ENCODE data around the gene SYT1.

SYT1 gene

DNA sequence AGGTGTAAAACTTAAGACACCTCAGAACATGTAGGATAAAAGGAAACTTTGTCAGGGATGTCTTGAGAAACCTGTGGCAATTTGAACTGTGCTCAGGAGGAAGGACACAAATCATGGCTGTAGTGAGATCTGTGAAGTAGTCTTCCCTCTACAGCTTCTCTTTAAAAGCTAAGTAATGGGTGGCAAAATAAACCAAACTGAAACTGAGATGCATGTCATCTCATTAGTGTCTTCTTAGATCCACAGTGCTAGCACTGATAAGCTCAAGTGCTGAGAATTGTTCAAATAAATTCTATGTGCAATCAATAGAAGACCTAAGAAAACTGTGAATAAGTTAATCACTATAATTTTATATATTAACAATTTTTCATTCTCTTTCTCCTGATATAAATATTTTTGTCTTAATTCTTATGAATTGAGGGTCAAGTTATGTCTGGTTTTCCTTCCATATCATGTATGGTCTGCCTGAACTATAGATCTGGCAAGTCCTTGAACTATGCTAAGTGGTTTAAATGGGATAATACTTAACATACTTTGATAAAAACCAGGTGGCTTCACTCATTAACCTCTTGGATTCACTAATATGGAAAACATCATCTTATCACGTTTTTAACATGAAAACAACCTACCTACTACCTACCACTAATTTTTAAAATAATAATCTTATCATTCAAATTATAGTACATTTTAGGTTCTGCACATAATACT is 27.2 kb downstream of the SYT1 start:
- no peak for DNase-seq (ENCODE audit: low read depth)

DNA sequence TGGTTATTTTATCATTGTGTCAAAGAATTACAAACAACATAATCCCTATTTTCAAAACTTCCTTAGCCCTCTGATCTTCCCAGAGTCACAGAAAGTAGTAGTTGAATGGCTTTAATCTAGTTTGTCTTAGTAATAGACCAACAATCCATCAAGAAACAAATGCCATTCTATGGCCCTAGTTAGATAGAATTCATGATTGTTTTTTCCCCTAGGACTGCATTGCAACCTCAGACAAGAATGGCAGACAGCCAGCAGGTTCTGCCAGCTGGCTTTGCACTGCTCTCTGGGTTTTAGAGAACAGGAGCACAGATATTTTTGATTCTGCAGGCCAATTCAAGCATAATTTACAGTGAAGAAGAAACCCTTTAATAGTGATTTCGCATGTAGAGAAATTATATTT is 33.8 kb downstream of the SYT1 start:
- no peak for DNase-seq (ENCODE audit: low read depth)

DNA sequence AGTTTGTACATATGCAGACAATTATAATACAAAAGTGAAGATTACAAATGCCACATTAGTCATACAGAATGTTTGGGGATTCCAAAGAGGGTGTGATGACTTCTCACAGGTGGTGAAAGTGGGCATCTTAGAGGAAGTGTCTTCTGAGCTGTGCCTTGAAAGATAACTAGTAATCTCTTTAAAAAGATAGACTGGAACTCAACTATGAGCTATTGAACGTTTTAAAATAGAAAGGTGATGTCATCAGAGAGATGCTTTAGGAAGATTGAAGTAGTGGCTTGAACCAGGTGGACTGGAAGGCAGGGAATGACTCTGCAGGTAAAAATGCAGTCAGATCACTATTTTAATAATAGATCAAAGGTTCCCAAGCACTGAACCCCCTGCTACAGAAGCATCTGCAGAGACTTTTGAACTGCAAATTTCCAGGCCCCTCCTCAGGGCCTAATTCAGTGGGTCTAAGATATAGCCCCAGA is 50.3 kb downstream of the SYT1 start:
- DNase-seq (ENCODE audit: low read depth): no peak

DNA sequence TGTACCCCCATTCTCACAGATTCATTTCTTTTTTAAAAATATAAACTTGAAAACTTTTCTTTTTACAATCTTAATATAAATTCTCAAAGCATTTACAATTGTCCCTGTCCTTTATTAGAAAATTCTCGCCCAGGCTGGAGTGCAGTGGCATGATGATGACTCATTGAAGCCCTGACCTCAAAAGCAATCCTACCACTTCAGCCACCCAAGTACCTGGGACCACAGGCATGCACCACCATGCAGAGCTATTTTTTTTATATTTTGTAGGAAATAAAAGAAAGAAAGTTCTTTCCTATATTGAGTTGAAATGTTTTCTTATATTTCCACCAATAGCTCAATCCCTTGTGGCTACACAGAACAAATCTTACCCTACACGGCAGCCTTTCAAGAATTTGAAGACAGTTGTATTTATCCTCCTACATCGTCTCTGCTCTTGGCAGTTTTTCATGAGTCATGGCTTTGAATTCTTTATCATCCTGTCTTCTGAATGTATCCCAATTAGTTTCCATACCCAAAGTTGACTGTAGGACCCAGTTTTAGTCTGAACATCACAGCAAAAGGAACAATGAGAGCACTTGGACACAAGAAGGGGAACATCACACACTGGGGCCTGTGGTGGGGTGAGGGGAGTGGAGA is 52.4 kb downstream of the SYT1 start:
- peak; percentile 18 for DNase-seq (ENCODE audit: low read depth)

DNA sequence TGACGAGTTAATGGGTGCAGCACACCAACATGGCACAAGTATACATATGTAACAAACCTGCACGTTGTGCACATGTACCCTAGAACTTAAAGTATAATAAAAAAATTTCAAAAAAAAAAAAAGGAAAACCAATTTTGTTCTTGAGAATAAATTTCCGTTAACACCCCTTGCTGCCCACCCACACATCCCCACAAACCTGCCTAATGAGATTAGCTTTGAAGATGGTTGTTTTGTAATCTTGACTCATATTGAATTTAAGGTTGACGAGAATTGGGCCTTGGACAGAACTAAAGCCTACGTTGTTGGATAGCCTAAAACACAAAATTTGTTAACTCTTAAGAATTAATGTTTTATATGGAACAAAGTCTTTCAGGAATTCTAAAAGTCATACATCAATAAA is 52.9 kb downstream of the SYT1 start:
- no peak for DNase-seq (ENCODE audit: low read depth)

DNA sequence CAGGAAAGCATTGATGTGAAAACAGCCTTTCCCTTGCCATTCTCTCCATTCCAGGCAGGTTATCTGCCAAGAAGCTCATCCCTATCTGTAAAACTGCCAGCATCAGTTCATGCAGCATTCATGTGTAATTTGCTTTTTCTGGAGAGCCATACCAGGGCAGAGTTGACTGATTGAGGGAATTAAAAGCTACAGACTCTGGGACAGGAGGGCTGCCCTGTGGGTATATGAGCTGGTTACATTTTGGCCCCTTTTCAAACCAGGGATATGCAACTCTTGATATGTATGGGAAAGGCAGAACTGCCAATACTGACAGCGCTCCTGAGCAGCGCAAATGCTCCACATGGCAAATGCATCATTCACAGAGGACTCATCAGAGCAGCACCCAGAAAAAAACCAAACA is 53.7 kb downstream of the SYT1 start:
- DNase-seq (ENCODE audit: low read depth): no peak

DNA sequence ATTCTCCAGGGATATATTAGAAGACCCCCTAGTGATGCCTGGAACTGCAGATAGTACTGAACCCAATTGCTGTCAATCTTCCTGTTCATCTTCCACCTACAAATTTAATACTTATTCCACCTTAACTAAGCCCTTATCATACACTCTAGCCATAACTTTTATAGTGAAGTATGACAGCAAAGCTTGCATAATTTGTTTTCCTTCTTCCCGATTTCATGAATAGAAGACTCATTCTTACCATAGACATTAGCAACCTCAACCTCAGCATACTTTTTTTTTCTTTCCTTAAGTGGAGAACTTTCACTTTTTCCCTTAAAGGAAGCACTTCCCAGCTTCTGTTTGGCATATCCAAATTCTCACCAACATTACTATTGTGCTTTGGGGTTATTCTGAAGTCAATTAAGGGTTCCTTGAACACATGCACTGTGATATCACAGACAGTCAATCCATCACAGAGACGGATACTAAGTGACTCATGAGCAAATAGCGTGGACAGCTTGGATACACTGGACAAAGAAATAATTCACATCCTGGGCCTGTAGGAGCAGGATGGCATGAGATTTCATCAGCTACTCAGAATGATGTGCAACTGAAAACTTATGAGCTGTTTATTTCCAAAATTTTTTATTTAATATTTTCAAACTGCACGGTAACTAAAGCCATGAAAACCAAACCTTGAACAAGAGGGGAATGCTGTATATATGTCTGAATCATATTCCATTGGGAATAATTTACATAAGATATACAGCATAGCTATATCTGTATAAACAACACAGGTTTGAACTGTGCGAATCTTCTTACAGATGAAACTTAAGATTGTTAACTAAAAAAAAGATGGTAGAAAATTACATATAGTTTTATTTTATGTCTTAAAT is 63.9 kb downstream of the SYT1 start:
- peak; percentile 40 for DNase-seq (ENCODE audit: low read depth)

DNA sequence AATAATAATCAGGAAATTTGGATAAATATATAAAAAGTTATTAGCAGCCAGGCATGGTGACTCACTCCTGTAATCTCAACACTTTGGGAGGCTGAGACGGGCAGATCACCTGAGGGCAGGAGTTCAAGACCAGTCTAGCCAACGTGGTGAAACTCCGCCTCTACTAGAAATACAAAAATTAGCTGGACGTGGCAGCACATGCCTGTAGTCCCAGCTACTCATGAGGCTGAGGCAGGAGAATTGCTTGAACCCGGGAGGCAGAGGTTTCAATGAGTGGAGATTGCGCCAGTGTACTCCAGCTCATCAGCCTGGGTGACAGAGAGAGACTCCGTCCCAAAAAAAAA is 64.5 kb downstream of the SYT1 start:
- DNase-seq (ENCODE audit: low read depth): no peak

DNA sequence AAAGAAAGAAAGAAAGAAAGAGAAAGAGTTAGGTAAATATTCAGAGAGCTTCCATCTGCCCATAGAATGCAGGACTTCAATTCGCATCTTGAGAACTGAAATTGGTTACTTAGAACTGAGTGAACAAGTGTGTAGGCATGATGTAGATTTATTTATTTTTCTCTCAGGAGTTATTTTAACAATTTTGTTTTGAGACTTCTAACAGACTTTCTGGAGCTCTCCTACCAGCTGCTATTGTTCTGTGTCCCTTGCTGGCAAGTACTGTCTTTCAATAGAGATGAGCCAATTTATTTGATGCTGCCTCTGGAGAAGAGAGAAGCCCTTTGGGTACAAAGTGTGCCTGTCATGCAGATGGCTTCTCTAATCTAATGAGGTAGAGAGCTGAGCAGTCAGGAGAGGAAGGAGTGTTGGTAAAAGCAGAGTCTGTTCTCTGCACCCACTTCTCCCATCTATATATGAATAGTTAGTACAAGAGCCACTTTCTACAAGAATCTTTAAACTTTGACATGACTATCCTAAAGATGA is 67.0 kb downstream of the SYT1 start:
- DNase-seq (ENCODE audit: low read depth): no peak

DNA sequence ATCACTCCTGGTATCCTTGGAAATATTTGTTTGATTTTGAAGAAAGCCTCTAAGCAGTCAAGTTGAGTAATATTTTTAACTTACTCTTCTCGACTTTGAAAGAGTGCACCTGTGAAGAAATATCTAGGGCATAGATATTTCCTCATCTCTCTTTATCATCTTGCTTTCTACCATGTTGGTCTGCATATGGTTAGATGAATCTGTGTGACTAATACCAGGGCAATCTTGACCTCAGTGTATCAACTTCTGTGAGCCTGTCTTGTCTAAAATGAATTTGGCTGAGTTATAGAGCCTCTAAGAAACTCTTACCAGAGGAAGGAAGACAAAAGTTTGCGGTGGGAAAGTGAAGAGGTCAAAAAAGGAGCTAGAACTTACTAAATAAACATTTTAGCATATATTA is 68.4 kb downstream of the SYT1 start:
- DNase-seq (ENCODE audit: low read depth): no peak

DNA sequence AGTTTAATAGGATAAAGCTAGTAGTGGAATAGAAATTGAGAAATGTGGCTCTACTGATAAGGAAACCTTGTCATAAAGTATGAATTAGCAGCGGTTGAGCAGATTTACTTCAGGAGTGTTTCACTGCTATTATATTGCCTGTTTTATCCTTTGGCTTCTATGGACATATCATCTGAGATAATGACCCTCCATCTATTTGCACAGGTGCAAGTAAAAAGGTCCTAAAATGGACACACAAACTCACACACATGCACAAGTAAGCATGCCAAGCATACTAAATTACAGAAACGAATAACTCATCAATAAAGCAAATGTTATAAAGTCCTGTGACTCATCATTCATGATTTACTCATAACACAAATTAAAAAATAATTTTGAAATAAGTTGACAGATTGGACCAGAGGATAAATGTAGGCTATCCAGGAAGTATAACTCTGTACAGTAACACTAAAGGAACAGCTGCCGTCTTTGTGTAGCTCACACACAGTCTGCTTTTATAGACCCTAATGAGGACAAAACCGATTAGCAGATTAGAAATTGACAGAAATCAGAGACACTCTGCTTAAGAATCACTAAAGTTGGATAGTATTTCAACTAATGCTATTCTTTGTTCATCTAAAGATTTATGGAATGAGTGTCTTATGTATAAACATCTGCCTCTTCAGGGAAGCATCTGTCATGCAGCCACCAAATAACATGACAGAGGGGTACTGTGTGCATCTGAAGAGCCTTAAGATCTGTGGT is 73.9 kb downstream of the SYT1 start:
- no peak for DNase-seq (ENCODE audit: low read depth)

DNA sequence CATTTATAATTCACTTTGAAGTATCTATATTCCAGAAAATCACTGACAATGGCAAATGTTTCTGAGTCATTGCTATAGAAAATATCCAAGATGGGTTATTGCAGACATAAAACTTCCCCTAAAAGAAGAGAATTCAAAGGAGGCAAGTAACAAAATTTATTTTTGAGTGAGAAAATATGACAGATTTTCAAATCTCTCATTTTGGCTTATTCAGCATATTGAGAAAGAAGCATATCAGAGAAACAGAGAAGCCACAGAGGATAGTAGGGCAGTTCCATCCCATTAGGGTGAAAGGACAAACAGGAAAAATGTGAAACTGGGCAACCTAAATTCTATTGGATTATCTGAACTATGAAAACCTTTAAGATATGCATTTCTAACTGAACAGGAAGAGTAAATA is 85.0 kb downstream of the SYT1 start:
- no peak for DNase-seq (ENCODE audit: low read depth)

DNA sequence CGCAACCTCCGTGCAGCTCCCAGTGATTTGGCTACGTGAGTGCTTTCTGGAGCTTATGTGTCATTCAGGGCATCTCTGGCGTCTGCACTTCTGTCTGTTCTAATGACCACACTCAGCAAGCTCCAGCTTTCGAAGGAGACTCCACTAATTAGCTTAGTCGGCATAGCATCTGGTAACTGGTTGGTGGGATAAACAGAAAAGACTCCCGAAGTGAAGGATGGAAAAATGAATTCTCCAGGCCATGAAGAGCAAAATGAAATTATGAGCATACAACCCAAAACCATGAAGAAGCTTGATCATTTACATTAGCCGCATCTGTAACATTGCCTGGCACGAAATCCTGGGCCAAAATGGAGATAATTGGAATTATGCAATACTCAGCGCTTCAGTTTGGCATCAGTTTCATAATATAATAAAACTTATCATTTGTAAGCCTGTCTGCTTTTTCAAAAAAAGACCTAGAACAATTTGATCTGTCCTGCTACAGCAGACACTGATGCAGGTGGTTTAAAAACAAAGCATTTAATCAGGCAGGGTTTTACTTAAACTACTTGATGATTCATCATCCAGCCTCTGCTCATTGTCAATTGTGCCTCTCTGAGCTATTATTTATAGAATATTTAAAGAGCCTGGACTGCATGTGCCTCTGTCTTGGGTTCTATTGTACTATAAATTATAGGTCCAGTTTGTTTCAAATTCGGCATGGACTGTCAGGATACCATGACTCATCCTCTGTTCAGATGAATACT is 87.4 kb downstream of the SYT1 start:
- no peak for DNase-seq (ENCODE audit: low read depth)

DNA sequence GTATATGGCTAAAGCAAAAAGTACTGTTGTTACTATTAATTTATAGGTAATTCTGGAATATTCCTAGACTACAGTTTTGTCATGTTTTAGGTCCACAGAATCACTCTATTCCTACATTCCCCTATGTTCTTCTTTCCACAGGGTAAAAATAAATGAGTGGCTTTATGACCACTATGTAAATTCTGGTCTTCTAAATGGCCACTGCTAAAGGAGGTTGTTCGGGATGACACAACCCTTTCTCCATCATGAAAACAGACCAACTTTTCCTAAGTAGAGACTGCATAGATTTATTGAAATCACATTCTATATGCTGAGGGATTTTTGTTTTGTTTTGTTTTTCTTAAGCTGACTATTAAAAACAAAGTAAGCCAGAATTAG is 88.0 kb downstream of the SYT1 start:
- no peak for DNase-seq (ENCODE audit: low read depth)

DNA sequence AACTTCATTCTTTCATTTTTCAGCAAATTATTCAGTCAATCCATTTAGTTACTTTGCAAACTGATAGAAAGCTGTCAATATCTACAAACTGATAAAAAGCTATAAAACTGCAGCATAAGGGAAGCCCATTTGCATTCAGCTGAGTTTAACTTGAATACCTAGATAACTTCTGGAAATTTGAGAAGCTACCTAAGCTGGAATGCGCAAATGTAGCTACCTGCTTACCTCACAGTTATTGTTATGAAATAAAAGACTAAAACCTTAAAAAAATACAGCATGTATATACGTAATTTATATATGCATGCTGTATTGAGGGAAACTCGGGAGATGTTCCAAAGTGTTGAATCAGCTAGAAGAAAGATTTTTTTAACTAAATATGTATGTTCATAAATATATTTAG is 94.4 kb downstream of the SYT1 start:
- no peak for DNase-seq (ENCODE audit: low read depth)

DNA sequence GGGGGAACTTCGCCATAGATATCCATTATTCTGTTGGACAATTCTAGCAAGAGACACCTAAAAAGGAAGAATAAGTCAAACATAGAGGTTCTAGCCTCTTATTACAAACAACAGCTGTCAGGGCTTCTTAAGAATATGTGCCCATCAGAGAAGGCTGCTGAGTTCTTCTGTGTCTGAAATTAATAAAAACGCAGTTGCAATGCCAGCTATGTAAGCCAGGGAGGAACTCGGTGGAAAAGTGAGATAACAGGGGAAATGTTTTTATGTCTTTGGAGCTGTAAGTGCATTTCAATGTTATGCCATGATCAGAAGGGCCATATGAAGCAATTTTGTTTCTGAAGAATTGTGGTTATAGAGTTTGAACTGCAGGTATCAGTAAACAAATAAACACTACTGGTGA is 95.0 kb downstream of the SYT1 start:
- DNase-seq (ENCODE audit: low read depth): no peak

DNA sequence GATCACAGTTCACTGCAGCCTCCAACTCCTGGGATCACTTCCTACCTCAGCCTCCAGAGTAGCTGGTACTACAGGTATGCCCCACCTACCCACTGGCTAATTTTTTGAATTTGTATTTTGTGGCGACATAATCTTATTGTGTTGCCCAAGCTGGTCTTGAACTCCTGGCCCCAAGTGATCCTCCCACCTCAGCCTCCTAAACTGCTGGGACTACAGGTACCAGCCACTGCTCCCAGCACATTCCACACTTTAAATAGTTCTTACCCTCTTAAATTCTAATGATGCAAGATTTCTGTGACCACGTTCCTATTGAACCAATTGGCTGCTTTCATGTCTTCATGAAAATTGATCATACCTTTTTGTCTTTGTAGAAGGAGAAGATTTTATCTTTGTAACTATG is 96.6 kb downstream of the SYT1 start:
- DNase-seq (ENCODE audit: low read depth): no peak

DNA sequence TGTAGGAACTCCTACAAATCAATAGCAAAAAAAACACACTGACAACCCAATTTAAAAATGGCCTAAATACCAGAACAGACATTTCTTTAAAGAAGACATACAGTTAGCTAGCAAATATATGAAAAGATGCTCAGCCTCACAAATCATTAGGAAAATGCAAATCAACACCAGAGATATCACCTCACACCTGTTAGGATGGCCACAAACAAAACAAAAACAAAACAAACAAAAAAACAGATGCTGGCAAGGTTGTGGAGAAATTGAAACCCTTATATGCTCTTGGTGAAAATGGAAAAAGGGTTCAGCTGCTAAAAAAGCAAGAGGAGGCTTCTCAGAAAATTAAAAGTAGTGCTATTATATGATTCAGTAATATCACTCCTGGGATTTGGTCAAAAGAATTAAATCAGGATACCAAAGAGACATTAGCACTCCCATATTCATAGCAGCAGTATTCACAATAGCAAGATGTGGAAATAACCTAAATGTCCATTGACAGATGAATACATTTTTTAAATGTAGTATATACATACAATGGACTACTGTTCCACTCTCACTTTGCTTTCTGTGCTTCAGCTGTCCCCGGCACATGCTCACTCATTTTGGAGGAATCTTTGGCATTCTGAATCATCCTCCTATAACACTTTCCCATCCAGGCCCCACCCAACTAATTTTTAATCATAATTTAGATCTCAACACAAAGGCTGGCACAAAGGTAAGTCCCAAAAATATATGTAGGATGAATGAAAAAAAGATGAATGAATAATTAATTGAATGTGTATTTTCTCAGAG is 99.1 kb downstream of the SYT1 start:
- DNase-seq (ENCODE audit: low read depth): peak; percentile 36

DNA sequence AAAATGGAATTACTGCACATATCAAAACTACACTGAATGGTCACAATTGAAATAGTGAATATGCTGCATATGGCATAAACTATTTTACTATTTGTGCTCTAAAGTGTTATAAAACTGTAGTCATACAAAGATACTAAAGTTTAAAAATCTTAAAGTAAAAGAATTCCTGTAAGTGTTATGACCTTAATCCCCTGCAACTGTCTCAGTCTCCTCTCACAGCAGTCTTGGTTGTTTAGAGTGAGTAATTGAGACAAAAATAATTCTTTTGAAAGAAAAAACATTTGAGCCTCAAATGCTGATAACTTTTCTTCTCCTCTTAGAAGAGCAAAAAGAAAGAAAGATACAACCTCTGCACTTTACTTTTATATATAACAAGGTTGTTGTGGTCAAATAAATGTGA is 99.9 kb downstream of the SYT1 start:
- DNase-seq (ENCODE audit: low read depth): no peak

DNA sequence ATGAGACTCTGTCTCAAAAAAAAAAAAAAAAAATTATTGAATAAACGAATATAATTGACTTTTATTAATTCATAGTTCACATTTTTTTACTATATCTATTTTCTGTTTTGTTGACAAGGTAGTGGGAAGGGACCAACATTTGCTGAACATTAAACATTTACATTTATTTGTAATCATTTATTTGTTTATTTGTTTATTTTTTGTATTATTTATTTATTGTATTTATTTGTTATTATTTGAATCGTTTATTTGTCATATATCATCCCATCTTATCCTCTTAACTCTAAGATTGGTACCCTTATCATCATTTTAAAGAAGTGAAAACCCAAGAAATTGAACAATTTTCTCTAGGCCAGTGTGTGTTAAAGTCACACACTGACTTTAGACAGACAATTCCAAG is 101.5 kb downstream of the SYT1 start:
- no peak for DNase-seq (ENCODE audit: low read depth)

DNA sequence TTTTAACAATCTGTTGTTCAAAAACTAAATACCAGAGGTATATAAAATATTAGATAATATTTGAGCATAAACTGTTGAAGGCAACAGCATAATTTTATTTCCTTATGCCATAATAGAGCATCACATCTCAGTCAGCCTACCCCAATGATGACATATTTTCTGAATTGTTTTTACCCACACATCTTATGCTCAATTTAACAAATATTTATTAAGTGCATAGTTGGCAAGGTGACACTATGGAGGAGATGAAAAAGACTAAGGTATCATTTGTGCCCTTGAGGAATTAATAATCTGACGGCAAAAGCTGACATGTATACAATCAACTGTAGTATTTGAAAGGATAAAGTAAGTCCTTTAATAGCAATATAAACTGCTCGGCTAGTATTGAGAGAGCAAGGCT is 102.4 kb downstream of the SYT1 start:
- DNase-seq (ENCODE audit: low read depth): no peak
